ENCODE results near the gene USP17L11.
"Not testable (repeated sequence)": the region's sequence is repeated elsewhere in the genome, so short reads cannot be mapped to it uniquely, and the experiment has no call there.

Gene USP17L11, protein sequence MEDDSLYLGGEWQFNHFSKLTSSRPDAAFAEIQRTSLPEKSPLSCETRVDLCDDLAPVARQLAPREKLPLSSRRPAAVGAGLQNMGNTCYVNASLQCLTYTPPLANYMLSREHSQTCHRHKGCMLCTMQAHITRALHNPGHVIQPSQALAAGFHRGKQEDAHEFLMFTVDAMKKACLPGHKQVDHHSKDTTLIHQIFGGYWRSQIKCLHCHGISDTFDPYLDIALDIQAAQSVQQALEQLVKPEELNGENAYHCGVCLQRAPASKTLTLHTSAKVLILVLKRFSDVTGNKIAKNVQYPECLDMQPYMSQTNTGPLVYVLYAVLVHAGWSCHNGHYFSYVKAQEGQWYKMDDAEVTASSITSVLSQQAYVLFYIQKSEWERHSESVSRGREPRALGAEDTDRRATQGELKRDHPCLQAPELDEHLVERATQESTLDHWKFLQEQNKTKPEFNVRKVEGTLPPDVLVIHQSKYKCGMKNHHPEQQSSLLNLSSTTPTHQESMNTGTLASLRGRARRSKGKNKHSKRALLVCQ

DNA sequence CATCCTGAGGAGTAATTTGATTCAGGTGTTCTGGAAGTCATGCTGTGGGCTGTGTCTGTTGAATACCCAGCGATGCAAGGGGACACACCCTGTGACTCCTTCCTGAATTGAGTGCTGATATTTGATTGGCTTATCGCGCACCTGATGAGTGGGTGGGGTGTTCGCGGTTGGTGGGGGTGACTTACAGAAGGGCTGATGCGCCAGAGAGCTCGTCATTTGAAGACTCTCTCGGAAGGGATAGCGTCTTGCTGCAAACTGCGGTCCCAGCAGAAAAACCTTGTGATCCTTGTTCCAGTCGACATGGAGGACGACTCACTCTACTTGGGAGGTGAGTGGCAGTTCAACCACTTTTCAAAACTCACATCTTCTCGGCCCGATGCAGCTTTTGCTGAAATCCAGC, at the start of gene USP17L11:
USP17L11 (plus strand) TSS at position 301 of the 400 bp plus-strand sequence; CDS start at position 301, 0 bp downstream.
- not testable (repeated sequence) for DNase-seq

DNA sequence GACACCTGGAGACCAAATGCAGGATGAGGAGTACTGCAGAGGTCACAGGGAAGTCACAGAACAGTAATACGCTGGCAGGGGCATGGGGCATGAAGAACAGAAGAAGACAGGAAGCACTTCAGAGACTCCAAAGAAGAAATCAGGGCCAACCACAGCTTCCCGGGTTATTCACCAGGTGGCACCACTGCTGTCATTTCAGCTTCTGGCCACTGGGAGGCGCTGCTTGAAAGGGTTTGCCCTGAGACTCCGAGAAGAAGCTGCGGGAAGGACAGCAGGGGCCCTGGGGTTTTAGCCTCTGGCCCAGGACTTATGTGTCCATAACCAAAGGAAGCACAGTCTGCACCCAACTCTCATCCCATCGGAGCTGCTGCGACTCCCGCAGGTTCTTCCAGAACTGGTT, 49.2 kb upstream of the USP17L11 start:
- not testable (repeated sequence) for DNase-seq

DNA sequence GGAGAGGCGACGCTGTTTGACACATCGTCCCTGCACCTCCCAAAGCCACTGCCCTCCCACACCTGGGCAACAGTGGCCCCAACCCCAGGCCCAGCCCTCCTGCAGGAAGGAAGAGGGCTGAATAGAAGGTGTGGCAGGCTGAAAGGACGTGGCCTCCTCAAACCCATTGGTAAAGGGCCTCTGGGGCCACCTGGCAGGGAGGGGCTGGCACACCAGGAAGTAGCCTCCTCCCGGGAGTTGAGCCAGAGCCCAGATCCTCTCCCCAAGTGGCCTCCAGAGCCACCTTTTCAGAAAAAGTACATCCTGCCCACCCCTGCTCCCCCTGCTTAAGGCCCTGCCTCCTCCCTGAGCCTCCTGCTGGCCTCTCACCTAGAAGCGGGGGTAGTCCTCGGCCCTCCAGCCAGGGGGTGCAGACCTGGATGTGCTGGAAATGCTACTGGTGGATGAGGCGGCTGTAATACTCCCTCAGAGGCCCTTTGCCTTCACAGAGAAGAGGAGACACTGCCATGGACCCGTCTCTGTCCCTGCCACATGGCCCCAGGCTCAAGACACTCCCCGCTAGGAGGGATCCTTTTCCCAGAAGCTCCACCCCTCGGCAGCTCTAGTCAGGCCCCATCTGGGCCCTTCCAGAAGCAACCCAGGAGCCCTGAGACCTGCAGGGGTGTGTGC, 45.3 kb upstream of the USP17L11 start, which contains the start of gene FAM90A26:
FAM90A26 (plus strand) TSS at position 619 of the 669 bp plus-strand sequence. CDS start 2,764 bp downstream, outside the sequence.
- DNase-seq: not testable (repeated sequence)

DNA sequence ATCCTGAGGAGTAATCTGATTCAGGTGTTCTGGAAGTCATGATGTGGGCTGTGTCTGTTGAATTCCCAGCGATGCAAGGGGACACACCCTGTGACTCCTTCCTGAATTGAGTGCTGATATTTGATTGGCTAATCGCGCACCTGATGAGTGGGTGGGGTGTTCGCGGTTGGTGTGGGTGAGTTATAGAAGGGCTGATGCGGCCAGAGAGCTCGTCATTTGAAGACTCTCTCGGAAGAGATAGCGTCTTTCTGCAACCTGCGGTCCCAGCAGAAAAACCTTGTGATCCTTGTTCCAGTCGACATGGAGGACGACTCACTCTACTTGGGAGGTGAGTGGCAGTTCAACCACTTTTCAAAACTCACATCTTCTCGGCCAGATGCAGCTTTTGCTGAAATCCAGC, 4.8 kb upstream of the USP17L11 start, which contains the start of gene USP17L10:
USP17L10 (plus strand) TSS at position 301 of the 400 bp plus-strand sequence; CDS start at position 301, 0 bp downstream.
- not testable (repeated sequence) for DNase-seq

DNA sequence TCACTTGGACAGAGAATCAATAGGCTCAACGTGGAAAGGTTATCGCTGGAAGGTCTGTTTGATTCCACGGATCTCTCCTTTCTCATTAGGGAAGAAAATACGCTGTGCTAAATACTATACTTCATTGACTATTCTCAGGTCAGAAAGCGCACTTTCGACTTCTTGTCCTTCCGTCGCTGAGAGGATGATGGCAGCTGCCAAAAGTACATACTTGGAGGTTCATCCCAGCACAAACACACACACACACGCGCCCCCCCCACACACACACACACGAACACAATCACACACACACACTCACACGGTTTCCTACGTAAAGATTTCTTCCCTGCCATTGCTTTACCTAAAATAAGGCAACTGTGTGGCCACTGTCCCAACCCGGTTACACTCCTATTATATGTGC, 504 bp upstream of the USP17L11 start:
- DNase-seq: not testable (repeated sequence)

DNA sequence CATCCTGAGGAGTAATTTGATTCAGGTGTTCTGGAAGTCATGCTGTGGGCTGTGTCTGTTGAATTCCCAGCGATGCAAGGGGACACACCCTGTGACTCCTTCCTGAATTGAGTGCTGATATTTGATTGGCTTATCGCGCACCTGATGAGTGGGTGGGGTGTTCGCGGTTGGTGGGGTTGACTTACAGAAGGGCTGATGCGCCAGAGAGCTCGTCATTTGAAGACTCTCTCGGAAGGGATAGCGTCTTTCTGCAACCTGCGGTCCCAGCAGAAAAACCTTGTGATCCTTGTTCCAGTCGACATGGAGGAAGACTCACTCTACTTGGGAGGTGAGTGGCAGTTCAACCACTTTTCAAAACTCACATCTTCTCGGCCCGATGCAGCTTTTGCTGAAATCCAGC, 4.6 kb downstream of the USP17L11 start, which contains the start of gene USP17L12:
USP17L12 (plus strand) TSS at position 301 of the 400 bp plus-strand sequence; CDS start at position 301, 0 bp downstream.
- not testable (repeated sequence) for DNase-seq

DNA sequence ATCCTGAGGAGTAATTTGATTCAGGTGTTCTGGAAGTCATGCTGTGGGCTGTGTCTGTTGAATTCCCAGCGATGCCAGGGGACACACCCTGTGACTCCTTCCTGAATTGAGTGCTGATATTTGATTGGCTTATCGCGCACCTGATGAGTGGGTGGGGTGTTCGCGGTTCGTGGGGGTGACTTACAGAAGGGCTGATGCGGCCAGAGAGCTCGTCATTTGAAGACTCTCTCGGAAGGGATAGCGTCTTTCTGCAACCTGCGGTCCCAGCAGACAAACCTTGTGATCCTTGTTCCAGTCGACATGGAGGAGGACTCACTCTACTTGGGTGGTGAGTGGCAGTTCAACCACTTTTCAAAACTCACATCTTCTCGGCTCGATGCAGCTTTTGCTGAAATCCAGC, 9.4 kb downstream of the USP17L11 start, which contains the start of gene USP17L13:
USP17L13 (plus strand) TSS at position 301 of the 400 bp plus-strand sequence; CDS start at position 301, 0 bp downstream.
- not testable (repeated sequence) for DNase-seq

DNA sequence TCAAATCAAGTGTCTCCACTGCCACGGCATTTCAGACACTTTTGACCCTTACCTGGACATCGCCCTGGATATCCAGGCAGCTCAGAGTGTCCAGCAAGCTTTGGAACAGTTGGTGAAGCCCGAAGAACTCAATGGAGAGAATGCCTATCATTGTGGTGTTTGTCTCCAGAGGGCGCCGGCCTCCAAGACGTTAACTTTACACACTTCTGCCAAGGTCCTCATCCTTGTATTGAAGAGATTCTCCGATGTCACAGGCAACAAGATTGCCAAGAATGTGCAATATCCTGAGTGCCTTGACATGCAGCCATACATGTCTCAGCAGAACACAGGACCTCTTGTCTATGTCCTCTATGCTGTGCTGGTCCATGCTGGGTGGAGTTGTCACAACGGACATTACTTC, 15.0 kb downstream of the USP17L11 start:
- DNase-seq: not testable (repeated sequence)

DNA sequence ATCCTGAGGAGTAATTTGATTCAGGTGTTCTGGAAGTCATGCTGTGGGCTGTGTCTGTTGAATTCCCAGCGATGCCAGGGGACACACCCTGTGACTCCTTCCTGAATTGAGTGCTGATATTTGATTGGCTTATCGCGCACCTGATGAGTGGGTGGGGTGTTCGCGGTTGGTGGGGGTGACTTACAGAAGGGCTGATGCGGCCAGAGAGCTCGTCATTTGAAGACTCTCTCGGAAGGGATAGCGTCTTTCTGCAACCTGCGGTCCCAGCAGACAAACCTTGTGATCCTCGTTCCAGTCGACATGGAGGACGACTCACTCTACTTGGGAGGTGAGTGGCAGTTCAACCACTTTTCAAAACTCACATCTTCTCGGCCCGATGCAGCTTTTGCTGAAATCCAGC, 18.9 kb downstream of the USP17L11 start, which contains the start of gene USP17L15:
USP17L15 (plus strand) TSS at position 301 of the 400 bp plus-strand sequence; CDS start at position 301, 0 bp downstream.
- DNase-seq: not testable (repeated sequence)

DNA sequence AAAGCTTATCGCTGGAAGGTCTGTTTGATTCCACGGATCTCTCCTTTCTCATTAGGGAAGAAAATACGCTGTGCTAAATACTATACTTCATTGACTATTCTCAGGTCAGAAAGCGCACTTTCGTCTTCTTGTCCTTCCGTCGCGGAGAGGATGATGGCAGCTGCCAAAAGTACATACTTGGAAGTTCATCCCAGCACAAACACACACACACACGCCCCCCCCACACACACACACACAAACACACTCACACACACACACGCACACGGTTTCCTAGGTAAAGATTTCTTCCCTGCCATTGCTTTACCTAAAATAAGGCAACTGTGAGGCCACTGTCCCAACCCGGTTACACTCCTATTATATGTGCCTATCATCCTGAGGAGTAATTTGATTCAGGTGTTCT, 23.3 kb downstream of the USP17L11 start:
- DNase-seq: not testable (repeated sequence)

DNA sequence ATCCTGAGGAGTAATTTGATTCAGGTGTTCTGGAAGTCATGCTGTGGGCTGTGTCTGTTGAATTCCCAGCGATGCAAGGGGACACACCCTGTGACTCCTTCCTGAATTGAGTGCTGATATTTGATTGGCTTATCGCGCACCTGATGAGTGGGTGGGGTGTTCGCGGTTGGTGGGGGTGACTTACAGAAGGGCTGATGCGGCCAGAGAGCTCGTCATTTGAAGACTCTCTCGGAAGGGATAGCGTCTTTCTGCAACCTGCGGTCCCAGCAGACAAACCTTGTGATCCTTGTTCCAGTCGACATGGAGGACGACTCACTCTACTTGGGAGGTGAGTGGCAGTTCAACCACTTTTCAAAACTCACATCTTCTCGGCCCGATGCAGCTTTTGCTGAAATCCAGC, 28.4 kb downstream of the USP17L11 start, which contains the start of gene USP17L17:
USP17L17 (plus strand) TSS at position 301 of the 400 bp plus-strand sequence; CDS start at position 301, 0 bp downstream.
- not testable (repeated sequence) for DNase-seq

DNA sequence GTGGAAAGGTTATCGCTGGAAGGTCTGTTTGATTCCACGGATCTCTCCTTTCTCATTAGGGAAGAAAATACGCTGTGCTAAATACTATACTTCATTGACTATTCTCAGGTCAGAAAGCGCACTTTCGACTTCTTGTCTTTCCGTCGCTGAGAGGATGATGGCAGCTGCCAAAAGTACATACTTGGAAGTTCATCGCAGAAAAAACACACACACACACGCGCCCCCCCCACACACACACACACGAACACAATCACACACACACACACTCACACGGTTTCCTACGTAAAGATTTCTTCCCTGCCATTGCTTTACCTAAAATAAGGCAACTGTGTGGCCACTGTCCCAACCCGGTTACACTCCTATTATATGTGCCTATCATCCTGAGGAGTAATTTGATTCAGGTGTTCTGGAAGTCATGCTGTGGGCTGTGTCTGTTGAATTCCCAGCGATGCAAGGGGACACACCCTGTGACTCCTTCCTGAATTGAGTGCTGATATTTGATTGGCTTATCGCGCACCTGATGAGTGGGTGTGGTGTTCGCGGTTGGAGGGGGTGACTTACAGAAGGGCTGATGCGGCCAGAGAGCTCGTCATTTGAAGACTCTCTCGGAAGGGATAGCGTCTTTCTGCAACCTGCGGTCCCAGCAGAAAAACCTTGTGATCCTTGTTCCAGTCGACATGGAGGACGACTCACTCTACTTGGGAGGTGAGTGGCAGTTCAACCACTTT, 32.9 kb downstream of the USP17L11 start, which contains the start of gene USP17L18:
USP17L18 (plus strand) TSS at position 678 of the 728 bp plus-strand sequence; CDS start at position 678, 0 bp downstream.
- DNase-seq: not testable (repeated sequence)

DNA sequence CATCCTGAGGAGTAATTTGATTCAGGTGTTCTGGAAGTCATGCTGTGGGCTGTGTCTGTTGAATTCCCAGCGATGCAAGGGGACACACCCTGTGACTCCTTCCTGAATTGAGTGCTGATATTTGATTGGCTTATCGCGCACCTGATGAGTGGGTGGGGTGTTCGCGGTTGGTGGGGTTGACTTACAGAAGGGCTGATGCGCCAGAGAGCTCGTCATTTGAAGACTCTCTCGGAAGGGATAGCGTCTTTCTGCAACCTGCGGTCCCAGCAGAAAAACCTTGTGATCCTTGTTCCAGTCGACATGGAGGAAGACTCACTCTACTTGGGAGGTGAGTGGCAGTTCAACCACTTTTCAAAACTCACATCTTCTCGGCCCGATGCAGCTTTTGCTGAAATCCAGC, 37.9 kb downstream of the USP17L11 start, which contains the start of gene USP17L19:
USP17L19 (plus strand) TSS at position 301 of the 400 bp plus-strand sequence; CDS start at position 301, 0 bp downstream.
- DNase-seq: not testable (repeated sequence)

DNA sequence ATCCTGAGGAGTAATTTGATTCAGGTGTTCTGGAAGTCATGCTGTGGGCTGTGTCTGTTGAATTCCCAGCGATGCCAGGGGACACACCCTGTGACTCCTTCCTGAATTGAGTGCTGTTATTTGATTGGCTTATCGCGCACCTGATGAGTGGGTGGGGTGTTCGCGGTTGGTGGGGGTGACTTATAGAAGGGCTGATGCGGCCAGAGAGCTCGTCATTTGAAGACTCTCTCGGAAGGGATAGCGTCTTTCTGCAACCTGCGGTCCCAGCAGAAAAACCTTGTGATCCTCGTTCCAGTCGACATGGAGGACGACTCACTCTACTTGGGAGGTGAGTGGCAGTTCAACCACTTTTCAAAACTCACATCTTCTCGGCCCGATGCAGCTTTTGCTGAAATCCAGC, 42.6 kb downstream of the USP17L11 start, which contains the start of gene USP17L20:
USP17L20 (plus strand) TSS at position 301 of the 400 bp plus-strand sequence; CDS start at position 301, 0 bp downstream.
- DNase-seq: not testable (repeated sequence)

DNA sequence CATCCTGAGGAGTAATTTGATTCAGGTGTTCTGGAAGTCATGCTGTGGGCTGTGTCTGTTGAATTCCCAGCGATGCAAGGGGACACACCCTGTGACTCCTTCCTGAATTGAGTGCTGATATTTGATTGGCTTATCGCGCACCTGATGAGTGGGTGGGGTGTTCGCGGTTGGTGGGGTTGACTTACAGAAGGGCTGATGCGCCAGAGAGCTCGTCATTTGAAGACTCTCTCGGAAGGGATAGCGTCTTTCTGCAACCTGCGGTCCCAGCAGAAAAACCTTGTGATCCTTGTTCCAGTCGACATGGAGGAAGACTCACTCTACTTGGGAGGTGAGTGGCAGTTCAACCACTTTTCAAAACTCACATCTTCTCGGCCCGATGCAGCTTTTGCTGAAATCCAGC, 47.4 kb downstream of the USP17L11 start, which contains the start of gene USP17L21:
USP17L21 (plus strand) TSS at position 301 of the 400 bp plus-strand sequence; CDS start at position 301, 0 bp downstream.
- DNase-seq: not testable (repeated sequence)

All from NK-92 treated with Interleukin-12 subunit alpha and Interleukin-12 subunit beta, amount 100 ng/mL, for 24 hours (cell line).